Skin of body (tissue), 2 donors: ENCODE measurements around the gene EIF2B4. TPM values are rescaled to one million over a fixed set of nuclear protein-coding genes. Genes with fewer than 3 reads are reported as not detected.
A peak's percentile ranks its signal among the peaks of the same experiment; 100 is the strongest.

Experiments
- DNase-seq: peaks from one replicate; lab custom pipeline; 2025; lab: John Stamatoyannopoulos, UW
- total RNA-seq: library from RNA; depleted of rRNA; stranded (reverse); fragments of >200 nt; gene quantifications from one replicate; pipeline ENCODE4 v1.2.3, GENCODE V29; 2014

The EIF2B4 gene
- total RNA-seq: 23.5 TPM

DNA sequence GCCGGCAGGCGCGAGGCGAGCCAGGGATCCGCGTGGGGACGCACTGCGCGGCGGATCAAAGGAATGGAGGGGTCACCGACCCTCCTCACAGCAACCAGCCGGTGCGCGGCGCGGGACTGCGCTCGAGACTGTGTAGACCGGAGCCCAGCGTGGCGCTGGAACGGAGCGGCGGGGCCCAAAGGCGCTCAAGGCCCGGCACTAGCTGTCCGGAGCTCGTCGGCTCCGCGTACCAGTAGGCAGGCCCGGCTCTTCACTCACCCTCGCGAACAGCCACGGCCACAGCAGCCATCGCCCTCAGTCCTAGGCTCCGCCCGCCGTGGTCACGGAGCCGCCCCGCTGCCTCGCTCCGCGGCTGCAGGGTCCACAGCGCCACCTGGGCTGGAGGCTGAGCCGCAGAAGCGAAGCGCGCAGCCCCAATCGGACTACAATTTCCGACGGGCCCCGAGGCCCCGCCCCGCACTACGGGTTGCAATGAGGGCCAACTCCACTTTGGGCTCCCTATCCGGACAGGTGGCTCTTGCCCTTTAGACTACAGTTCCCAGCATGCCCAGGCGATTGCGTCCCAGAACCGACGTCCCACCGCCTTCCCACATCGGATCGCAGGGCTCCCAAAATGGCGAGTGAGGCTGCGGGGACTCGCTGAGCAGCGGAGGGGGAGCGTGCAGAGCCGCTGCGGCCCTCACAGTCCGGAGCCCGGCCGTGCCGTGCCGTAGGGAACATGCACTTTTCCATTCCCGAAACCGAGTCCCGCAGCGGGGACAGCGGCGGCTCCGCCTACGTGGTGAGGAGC, at the start of gene EIF2B4, which contains the start of gene SNX17:
Gene EIF2B4 (minus strand): TSS at position 313 of the 790 bp plus-strand sequence. CDS start 24 bp downstream, at position 289.
Gene SNX17 (plus strand): TSS at position 591 of the 790 bp plus-strand sequence. CDS start 128 bp downstream, at position 719.
- DNase-seq: peak; percentile 99

DNA sequence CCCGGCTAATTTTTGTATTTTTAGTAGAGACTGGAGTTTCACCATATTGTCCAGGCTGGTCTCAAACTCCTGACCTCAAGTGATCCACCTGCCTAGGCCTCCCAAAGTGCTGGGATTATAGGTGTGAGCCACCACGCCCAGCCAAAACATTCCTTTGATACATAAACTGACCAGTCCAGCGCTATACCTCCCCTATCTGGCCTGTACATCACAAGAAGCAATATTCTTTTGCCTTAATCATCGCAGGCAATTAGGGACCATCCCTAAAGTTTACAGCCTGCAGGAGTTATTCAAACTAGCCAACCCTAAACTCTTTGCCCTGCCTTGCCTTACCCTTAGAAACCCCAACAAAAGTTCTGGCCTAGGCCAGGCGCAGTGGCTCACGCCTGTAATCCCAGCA, 46.0 kb upstream of the EIF2B4 start:
- DNase-seq: no peak

DNA sequence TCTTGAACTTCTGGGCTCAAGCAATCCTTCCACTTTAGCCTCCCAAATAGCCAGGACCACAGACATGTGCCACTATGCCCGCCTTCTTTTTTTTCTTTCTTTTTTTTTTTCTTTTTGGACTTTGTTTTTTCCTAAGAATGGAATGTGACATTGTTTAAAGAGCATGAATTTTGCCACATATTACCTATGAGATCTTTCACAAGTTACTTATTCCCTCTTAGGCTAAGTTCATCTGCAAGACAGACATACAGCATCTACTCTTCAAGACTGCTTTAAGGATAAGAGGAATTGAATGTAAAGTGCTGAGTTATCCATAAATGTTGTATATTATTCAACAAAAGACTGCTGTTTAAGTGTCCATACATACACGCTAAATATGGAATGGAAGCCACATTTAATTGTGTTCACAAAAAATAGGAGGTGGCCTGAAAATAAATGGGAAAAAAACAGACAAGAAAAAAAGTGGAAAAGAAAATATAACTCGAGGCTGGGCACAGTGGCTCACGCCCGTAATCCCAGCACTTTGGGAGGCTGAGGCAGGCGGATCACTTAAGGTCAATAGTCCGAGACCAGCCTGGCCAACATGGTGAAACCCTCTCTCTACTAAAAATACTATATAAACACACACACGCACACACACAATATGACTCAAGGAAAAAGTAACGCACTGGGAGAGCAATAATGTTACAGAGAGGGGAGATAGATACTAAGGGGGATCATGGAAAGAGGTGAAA, 42.4 kb upstream of the EIF2B4 start:
- DNase-seq: no peak

DNA sequence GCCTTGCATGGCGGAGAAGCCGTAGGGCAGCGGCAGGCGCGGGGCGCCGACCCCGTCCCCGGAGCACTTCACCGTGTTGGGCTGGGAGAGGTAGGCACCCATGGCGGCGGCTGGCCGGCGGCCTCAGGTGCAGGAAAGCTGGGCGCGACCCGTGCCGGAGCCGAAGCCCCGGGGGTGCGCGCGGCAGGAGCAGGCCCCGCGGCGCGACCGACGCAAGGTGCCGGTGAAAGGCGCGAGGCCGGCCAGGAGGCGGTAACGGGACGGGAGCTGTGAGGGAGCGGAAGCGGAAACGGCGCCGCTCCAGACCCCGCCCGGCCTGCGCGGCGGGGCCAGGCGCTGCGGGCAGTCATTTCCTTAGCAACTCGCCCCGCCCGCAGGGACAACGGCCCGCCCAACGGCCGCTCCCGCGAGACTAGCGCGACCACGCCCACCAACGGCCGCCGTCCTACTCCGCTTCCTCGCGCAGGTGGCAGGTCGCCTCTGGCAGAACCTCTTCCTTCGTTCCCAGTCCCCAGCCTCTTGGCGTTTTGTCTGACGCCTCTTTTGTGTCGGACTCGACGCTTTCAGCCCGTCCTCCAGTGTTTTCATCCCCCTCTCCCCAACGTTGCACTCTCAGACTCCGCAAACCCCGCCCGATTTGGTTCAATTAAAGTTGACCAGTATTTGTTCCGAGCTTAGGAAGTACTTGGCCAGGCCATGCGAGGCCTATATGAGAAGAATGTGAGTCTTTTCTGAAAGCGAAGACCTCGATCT, 39.4 kb upstream of the EIF2B4 start, which contains the start of gene PPM1G:
Gene PPM1G (minus strand): TSS at position 271 of the 753 bp plus-strand sequence. CDS start 169 bp downstream, at position 102.
- DNase-seq: peak; percentile 89

DNA sequence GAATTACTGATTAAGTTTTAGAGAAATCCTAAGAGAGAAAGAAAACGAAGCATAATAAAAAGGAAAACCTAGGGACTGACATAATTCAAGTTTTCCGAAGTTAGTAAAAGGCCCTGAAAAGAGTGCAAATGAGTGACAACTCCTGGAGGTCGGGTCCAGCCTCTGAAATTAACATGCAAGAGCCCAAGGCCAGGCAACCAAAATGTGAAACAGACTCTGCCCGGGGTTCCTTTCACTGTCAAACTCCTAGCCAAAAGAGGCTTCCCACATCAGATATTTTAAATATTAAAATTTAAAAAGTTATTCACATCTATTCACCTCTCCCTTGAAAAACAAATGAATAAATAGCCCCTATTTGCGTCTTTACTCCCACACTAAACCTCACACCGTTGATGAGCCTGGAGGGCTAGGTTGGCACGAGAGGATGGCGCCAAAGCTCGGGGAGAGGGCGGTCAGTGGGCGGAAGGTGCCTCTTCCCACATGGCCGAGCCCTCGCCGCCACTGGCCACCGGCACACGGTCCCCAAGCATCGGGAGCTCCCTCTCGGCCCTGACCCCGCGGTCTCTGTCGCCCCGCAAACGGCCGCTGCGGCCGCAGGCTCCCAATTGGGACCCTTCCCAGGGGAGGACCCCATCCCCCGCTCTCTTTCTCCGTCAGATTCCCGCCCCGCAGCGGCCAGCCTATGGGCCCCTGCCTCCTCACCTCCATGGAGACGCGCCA, 38.6 kb upstream of the EIF2B4 start:
- DNase-seq: no peak

DNA sequence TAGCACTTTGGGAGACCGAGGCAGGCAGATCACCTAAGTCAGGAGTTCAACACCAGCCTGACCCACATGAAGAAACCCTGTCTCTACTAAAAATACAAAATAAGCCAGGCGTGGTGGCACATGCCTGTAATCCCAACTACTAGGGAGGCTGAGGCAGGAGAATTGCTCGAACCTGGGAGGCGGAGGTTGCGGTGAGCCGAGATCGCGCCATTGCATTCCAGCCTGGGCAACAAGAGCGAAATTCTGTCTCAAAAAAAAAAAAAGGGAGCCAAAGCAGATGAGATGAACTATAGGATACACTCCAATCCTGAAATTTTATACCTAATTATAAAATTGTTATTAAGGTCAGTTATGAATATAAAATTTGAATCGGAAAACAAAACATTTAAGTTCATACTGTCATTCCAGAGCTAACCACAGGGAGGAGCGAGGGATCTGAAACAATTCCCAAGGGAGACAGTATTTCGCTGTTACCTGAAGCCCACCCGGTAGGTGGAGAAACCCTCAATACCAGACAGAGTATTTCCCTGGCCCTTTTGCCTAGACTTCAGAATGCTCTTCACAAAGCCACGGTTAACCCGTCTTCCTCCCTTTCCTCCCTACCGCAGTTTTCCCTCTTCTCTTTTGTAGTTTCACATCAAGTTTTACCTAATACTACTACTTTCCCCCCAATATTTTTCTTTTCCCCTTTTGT, 37.8 kb upstream of the EIF2B4 start:
- no peak for DNase-seq

DNA sequence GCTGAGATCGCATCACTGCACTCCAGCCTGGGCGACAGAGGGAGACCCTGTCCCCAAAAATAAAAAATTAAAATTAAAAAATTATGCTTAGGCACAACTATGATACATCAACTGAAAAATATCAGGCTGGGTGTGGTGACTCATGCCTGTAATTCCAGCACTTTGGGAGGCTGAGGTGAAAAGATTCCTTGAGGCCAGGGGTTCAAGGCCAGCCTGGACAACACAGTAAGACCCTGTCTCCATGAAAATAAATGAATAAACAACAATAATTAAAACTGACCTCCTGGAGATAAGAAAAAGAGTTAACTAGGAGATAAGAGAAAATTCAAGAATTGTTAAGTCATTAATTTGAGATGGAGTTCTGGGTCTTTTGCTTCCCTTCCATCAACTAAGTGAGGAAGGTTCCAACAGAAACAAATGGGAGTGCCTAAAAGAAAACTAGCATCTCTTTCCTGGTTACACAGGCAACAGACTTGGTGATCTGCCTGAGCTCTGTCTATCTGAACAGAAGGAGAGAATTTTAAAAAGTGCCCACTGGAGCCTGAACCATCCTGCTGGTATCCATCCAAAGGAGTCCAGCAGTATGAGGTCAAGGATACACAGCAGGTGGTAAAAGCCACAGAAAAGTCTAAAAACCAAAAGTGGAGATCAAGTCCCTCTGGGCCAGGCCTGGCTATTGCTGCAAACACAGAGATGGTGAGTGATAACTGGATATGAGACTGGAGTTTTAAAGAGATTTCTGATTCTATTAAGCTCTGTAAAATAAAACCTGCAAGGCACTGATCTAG, 30.4 kb upstream of the EIF2B4 start:
- no peak for DNase-seq

DNA sequence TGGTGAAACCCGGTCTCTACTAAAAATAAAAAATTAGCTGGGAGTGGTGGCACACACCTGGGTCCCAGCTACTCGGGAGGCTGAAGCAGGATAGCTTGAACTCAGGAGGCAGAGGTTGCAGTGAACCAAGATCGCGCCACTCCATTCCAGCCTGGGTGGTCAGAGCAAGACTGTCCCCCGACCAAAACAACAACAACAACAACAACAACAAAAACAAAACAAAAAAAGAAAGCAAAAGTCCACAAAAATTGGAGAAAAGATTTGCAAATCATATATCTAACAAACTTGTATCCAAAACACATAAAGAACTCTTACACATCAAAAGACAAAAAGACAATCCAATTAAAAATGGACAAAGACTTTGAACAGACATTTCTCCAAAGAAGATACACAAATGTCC, 28.8 kb upstream of the EIF2B4 start:
- DNase-seq: no peak

DNA sequence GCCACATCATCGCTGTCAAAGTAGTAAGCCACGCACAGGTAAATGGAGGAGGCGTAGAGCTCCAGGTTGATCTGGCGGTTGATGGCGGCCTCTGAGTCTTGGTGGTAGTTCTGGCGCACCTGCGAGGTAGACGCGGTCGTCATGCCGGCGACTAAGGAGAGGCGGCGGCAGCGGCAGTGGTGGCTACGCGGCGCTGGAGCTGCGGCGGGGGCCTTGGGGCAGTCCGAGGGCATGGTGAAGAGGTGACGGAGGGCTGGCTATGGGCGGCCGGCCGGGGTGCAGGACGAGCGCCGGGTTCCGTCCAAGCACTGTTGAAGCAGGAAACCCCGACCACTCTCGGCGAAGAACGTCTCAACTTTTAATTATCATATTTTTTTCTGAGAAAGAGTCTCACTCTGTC, 23.1 kb upstream of the EIF2B4 start:
- DNase-seq: no peak

DNA sequence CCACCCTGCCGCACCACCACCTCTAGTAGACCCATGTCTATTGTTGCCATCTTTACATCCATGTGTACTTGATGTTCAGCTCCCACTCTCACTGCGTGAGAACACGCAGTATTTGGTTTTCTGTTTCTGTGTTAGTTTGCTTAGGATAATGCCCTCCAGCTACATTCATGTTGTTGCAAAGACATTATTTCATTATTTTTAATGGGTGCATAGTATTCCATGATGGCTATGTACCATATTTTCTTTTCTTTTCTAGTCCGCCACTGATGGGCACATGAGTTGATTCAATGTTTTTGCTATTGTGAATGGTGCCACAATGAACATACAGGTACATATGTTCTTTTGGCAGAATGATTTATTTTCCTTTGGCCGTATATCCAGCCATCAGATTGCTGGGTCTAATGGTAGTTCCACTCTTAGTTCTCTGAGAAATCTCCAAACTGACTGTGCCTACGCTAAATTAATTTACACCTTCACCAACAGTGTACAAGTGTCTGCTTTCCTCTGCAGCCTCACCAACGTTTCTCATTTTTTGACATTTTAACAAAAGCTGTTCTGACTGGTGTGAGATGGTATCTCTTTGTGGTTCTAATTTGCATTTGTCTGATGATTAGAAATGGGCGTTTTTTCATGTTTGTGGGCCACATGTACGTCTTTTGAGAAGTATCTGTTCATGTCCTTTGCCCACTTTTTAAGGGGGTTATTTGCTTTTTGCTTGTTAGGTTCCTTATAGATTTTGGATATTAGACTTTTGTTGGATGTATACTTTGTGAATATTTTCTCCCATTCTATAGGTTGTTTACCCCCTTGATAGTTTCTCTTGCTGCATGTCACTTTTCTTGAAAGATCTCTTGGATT, 20.9 kb upstream of the EIF2B4 start:
- DNase-seq: no peak

DNA sequence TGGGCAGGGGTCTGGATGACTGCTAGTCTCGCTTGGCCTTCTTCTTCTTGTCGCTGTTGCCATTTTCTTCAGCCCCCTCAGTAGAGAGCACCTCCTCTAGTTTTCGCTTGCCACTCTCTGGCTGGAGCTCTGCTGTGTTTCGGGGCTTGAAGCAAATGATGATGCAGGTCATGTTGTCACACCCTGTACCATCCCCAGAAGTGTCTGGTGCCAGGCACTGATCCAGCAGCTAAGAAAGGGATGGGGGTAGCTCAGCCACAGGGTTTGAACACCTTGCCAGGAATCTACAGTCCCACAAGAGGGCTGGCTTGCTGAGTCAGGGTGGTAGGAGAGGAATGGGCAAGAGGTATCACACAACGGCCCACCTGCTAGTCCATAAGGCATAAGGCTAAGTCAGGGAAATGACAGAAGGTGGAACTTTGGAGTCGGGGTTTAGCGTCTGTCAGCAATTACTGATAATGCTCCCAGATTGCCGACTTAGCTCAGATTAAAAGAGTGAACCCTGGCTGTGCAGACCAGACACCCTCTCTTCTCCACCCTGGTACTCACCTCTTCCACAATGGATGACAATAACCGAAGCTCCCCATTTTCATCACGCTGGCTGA, 11.5 kb upstream of the EIF2B4 start:
- no peak for DNase-seq

DNA sequence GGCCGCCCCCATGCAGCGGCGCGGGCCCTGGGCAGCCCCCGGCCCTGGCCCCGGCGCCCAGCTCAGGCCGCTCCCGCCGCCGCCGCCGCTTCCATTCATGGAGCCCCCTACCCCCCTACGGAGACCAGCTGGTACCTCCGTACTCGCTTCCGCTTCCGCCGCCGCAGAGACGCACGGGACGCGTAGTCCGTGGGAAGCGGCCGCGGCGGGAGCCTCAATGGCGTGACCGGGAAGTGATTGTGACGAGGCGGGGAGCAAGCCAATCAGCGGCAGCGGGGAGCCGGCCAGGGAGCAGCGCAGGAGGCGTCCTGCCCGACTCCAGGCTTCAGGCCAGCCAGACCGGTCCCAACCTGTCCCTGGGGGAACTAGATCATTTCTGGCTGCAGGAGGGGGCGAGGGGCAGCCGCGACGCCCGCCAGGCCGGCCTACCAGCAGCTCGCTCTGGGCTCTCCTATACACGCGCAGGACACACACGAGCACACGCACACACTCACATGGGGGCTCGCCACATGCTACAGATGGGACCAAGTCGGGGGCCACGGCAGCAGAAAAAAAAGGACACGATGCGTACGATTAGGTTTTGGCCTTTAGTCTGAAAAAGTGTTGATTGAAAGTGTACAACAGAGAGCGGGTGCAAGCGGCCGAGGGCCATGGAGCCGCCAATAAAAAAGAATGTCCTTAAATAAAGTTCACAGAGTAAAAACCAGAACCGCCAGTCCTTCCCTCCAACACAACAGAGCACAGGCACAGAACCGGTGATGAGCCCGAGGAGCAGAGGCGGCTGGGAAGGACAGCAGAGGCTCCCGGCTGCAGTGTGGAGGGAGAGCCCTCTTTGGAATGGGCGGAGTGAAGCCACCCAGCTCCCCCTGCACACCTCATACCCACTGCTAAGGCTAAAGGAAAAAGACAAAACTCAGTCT, 10.7 kb upstream of the EIF2B4 start, which contains the start of gene ZNF513:
Gene ZNF513 (minus strand): TSS at position 109 of the 920 bp plus-strand sequence. CDS start 208 bp downstream, outside the sequence.
- peak; percentile 91 for DNase-seq

DNA sequence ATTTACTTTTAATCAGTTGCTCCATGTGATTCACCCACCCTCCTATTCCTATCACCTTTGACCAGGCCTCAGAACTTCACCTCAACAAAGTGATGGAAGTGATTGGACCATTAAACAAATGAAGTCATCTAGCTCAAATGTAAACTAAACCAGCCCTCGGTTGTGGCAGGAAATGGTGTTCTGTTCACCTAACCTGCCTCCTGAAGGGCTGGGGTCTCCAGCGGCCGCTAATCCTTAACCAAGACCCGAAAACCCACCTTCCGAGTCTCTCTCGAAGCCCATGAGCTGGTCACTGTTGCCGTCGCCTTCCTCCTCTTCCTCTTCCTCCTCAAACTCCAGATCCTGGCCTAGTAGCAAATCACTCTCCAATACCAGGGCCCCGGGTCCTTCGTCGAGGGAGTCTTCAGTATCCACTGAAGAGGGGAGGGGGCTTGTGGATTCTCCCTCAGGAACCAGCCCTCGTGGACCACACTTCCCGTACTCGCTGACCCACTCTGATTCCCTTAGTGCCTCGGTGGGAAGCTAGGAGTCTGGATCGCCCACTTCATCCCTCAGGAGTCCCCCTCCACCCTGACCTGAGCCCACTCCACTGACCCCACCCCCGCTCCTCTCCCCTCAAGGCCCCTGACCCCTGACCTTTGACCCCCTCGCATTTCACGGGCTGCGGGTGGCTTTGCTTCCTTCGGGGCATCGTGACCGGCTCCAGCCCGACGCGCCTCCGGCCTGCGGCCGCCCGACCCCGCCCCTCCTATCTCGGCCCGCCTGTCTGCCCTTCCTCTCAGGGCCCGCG, 9.9 kb upstream of the EIF2B4 start:
- DNase-seq: peak; percentile 27

DNA sequence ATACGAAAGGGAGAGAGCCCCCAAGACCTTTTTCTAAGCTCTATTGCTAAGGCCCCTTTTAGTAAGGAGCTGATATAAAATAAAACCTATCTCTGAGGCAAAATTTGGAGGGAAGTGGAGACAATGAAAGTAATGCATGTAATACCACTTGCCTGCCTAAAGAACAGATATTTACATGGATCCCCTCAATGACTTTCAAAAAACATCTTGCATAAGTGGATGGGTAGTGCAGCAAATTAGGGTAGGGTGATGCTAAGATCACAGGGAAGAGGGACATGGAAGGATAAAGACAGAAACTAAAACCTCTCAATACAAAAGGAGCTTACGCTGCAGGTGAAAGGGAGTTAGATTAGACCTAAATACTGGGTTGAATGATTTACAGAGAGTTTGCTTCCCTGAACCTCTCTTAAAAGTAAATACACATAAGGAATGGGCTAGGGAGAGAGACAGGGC, 9.3 kb upstream of the EIF2B4 start:
- DNase-seq: no peak

DNA sequence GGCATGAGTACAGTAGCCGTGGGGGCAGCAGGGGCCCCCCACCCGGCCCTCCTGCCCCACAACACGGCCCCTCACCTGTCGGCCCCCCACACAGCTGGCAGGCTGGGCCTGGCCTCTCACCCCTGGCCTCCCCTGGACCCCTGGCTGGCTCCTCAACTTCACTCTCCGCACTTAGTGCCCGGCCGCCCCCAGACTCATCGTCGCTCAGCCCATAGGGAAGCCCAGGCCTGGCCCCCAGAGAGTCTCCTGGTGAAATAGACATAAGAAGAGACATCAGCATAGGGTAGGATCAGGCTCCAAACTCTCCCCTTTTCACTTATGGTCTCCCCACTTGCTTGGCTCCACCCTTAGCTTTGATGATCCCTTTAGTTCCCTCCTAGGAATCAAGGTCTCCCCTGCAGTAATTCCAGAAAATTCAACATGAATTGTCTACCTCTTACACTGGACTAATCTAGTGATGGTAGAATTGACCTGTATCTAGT, 8.7 kb upstream of the EIF2B4 start:
- no peak for DNase-seq
